Activated CD4-positive, alpha-beta T cell treated with anti-CD3 and anti-CD28 coated beads, Interleukin-2, amount 50 U/mL, for 1 hour (primary cell): ENCODE data around the gene HLA-DRA.

Experiments
- DNase-seq: peaks from one replicate; pipeline ENCODE4 v3.0.0-alpha.2; 2020

Gene HLA-DRA

DNA sequence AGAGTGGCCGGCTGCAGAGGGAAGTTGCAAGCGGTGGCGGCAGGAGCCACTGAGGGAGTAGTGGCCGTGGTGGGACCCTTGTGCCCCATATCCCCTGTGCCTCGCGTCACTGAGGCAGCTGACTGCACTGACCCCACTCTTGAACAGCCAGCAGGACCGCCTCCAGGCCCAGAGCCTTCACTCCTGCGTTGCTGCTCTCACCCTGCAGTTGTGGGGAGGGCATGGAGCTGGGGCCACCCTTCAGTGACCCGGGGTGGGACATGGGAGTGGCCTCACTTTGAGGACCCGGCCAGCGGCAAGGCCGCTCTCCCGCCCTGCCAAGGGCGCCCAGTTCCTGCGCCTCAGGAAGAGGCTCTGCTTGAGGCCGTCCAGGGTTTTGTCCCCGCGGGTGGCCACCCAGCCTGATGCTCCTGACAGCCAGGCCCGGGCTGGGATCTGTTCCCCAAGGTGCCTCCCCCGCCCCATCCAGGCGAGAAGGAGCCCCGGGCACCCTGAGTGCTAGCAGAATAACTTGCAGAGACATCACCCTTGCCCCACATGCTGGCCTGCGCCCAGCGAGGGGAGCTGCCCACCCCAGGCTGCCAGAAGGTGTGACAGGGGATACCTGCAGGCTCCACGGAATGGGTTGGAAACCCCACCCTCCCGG, 44.4 kb downstream of the HLA-DRA start:
- no peak for DNase-seq

- DNase-seq, result no peak
These were observed 44.9 kb downstream of the HLA-DRA start for GRCh38 chr6:32484614-32484998.

GRCh38 chr6:32488083-32488482, 48.4 kb downstream of the HLA-DRA start:
- DNase-seq, result no peak

- no peak for DNase-seq
These were observed 52.0 kb downstream of the HLA-DRA start for GRCh38 chr6:32491700-32492099.

GRCh38 chr6:32492351-32492750, 52.7 kb downstream of the HLA-DRA start:
- DNase-seq, result no peak
